Measurements from ENCODE around the gene MYO1A.

DNA sequence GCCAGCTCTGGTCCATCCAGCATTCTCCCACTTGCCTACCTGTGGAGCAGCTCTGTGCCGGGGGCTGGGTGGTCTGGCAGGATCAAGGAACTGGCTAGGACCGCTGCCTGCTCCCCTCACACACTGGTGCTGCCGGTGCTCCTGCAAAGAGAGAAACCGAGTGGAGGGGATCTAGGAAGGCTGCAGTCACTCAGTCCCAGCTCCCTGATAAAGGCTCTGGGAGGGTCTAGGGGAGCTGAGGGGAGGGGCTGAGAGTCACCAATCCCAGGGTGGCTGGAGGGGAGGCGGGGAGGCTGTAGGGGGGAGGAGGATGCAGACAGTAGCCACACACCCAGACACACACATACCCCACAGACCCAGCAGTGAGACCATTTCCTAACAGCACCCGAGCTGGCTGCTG lies 33.6 kb downstream of the MYO1A start, which contains the start of gene TAC3:
- TF ChIP-seq, protein P1, sequence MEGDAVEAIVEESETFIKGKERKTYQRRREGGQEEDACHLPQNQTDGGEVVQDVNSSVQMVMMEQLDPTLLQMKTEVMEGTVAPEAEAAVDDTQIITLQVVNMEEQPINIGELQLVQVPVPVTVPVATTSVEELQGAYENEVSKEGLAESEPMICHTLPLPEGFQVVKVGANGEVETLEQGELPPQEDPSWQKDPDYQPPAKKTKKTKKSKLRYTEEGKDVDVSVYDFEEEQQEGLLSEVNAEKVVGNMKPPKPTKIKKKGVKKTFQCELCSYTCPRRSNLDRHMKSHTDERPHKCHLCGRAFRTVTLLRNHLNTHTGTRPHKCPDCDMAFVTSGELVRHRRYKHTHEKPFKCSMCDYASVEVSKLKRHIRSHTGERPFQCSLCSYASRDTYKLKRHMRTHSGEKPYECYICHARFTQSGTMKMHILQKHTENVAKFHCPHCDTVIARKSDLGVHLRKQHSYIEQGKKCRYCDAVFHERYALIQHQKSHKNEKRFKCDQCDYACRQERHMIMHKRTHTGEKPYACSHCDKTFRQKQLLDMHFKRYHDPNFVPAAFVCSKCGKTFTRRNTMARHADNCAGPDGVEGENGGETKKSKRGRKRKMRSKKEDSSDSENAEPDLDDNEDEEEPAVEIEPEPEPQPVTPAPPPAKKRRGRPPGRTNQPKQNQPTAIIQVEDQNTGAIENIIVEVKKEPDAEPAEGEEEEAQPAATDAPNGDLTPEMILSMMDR (IDR thresholded peaks at IDR 0.05): no peak
- no peak for TF ChIP-seq EP300 (IDR thresholded peaks at IDR 0.05)
- TF ChIP-seq POLR2A (IDR thresholded peaks at IDR 0.05): no peak
